Hepatocyte (in vitro differentiated cells): ENCODE results near the gene PLCL1. TPM values are rescaled to one million over a fixed set of nuclear protein-coding genes. Genes with fewer than 3 reads are reported as not detected.

Experiments
- DNase-seq: peaks from one replicate; pipeline ENCODE4 v3.0.0-alpha.2; 2016; ENCODE audit warnings: low spot score
- H2AFZ ChIP-seq: fragments of 200-600 bp; sonication (generic); 2 replicates; pipeline ENCODE4 v1.6.0; 2016; ENCODE audit warnings: antibody characterized with exemption, mild to moderate bottlenecking
- H3K27ac ChIP-seq: fragments of 200-600 bp; sonication (generic); 2 replicates; pipeline ENCODE4 v1.5.1; 2016; ENCODE audit warnings: mild to moderate bottlenecking
- H3K27me3 ChIP-seq: fragments of 200-600 bp; sonication (generic); 2 replicates; pipeline ENCODE4 v1.6.1; 2016
- H3K36me3 ChIP-seq: fragments of 200-600 bp; sonication (generic); replicated peaks from 2 replicates; pipeline ENCODE4 v1.5.1; 2016; ENCODE audit warnings: low read depth; ENCODE audit not compliant: insufficient read depth
- H3K4me1 ChIP-seq: fragments of 200-600 bp; sonication (generic); 2 replicates; pipeline ENCODE4 v1.5.1; 2016; ENCODE audit warnings: mild to moderate bottlenecking, moderate library complexity; ENCODE audit not compliant: insufficient read depth
- H3K4me2 ChIP-seq: fragments of 200-600 bp; sonication (generic); 2 replicates; pipeline ENCODE4 v1.6.0; 2016
- H3K4me3 ChIP-seq: fragments of 200-600 bp; sonication (generic); 2 replicates; pipeline ENCODE4 v1.5.1; 2016; ENCODE audit warnings: mild to moderate bottlenecking
- H3K79me2 ChIP-seq: fragments of 200-600 bp; sonication (generic); 2 replicates; pipeline ENCODE4 v1.6.0; 2017; ENCODE audit warnings: mild to moderate bottlenecking
- H3K9me2 ChIP-seq: fragments of 200-600 bp; sonication (generic); replicated peaks from 2 replicates; pipeline ENCODE4 v1.6.0; 2017; ENCODE audit warnings: mild to moderate bottlenecking; ENCODE audit not compliant: insufficient read depth
- H3K9me3 ChIP-seq: fragments of 200-600 bp; sonication (generic); 2 replicates; pipeline ENCODE4 v1.5.1; 2016; ENCODE audit warnings: low read depth, mild to moderate bottlenecking
- H4K20me1 ChIP-seq: fragments of 200-600 bp; sonication (generic); 2 replicates; pipeline ENCODE4 v1.6.0; 2016; ENCODE audit warnings: mild to moderate bottlenecking; ENCODE audit not compliant: insufficient read depth, poor library complexity, severe bottlenecking
- EZH2 ChIP-seq: fragments of 200-600 bp; sonication (generic); IDR thresholded peaks from 2 replicates; pipeline ENCODE4 v1.6.1; 2016; ENCODE audit warnings: antibody characterized with exemption, mild to moderate bottlenecking, borderline replicate concordance
- EZH2phosphoT487 ChIP-seq: fragments of 200-600 bp; sonication (generic); IDR thresholded peaks from one replicate; pipeline ENCODE4 v1.6.1; 2018; ENCODE audit warnings: antibody characterized with exemption, mild to moderate bottlenecking, low read depth, moderate library complexity; ENCODE audit not compliant: unreplicated experiment, severe bottlenecking
- WGBS: methylation state at CpG from one replicate; pipeline ENCODE4 v1.1.6; 2016; ENCODE audit warnings: low lambda C conversion rate; ENCODE audit errors: missing lambda C conversion rate; 5-methylcytosine and 5-hydroxymethylcytosine counted together
- polyA plus RNA-seq: library from polyadenylated mRNA; unstranded; fragments of >200 nt; fragmentation: Nextera tagmentation; extraction: Ambion mirVana; gene quantifications from 2 replicates; pipeline ENCODE4 v1.2.1, GENCODE V29; 2016
- total RNA-seq: library from RNA; depleted of rRNA; stranded (reverse); fragments of >200 nt; gene quantifications from 2 replicates; pipeline ENCODE4 v1.2.3, GENCODE V29; 2014
- TF ChIP-seq, protein P1 (sequence below): fragments of 200-600 bp; sonication (generic); IDR thresholded peaks from 2 replicates; pipeline ENCODE4 v1.5.1; 2016; ENCODE audit warnings: antibody characterized with exemption, mild to moderate bottlenecking; ENCODE audit not compliant: poor library complexity

PLCL1 gene
- total and polyA plus RNA-seq, 2 experiments from 2014 or later = 0.37 to 2.4 TPM

DNA sequence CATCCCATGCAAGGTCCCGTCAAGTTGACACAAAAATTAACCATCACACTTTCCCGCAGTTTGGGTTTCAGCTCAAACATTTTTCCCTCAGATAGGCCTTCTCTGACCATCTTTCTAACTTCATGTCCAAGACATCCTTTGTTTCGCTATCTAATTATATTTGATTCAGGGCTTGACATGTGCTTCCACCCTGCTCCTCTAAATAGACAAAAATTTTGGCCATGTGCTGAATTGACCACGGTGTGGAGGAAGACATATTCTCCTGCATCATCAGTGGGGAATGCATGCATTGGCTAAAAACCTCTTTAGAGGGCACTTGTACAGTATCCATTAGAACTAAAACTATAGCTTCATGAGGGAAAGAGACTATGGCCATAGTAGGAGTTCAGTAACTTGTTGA, 81.2 kb downstream of the PLCL1 start:
- Histone ChIP-seq H2AFZ (no peak overlapping the region), H3K79me2 (no peaks in the 10 kb centered on the region)

DNA sequence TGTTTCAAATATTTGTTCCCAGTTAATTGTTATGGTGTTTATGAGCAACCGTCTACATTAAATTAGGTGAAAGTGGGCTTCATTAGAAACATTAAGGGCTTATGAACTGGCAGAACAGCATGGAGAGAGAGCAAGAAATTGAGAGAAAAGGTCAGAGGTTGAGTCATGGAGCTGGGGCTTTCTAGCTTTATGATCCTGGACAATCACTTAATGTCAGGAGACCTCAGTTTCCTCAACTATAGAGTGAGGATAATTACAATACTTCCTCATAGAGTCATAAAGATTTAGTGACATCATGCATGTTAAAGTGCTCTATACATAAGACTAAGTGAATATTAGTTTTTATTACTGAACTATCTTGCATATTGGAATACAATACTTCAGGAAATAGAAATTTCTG, 83.9 kb downstream of the PLCL1 start:
- Histone ChIP-seq H3K9me3 (no peaks in the 10 kb centered on the region), H3K79me2 (no peaks in the 10 kb centered on the region), H3K27ac (no peak overlapping the region), H3K4me3 (no peak overlapping the region), H2AFZ (no peak overlapping the region), H3K9me2 (no peaks in the 10 kb centered on the region), H3K4me2 (no peak overlapping the region), H3K36me3 (no peaks in the 10 kb centered on the region), H4K20me1 (no peaks in the 10 kb centered on the region), H3K27me3 (no peaks in the 10 kb centered on the region), H3K4me1 (peaks cover 5% of the 10 kb centered on the region)
- 68% methylated on average over 1 of the region's 1 CpG for WGBS
- TF ChIP-seq EZH2 = no peak
- no peak for TF ChIP-seq EZH2phosphoT487
- TF ChIP-seq, protein P1, sequence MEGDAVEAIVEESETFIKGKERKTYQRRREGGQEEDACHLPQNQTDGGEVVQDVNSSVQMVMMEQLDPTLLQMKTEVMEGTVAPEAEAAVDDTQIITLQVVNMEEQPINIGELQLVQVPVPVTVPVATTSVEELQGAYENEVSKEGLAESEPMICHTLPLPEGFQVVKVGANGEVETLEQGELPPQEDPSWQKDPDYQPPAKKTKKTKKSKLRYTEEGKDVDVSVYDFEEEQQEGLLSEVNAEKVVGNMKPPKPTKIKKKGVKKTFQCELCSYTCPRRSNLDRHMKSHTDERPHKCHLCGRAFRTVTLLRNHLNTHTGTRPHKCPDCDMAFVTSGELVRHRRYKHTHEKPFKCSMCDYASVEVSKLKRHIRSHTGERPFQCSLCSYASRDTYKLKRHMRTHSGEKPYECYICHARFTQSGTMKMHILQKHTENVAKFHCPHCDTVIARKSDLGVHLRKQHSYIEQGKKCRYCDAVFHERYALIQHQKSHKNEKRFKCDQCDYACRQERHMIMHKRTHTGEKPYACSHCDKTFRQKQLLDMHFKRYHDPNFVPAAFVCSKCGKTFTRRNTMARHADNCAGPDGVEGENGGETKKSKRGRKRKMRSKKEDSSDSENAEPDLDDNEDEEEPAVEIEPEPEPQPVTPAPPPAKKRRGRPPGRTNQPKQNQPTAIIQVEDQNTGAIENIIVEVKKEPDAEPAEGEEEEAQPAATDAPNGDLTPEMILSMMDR = no peak
- no peak for DNase-seq

More for the DNA sequence above, 81.2 kb downstream of the PLCL1 start:
- TF ChIP-seq EZH2phosphoT487 (no peak), EZH2 (no peak)
- TF ChIP-seq, protein P1 = no peak
- Histone ChIP-seq H3K36me3 (no peaks in the 10 kb centered on the region), H3K27me3 (no peaks in the 10 kb centered on the region), H3K4me2 (no peak overlapping the region), H3K9me3 (no peaks in the 10 kb centered on the region), H3K4me1 (no peaks in the 10 kb centered on the region), H3K27ac (no peak overlapping the region), H4K20me1 (no peaks in the 10 kb centered on the region), H3K4me3 (no peak overlapping the region), H3K9me2 (no peaks in the 10 kb centered on the region)
- no peak for DNase-seq
- 97% methylated on average over 4 of the region's 4 CpGs for WGBS

DNA sequence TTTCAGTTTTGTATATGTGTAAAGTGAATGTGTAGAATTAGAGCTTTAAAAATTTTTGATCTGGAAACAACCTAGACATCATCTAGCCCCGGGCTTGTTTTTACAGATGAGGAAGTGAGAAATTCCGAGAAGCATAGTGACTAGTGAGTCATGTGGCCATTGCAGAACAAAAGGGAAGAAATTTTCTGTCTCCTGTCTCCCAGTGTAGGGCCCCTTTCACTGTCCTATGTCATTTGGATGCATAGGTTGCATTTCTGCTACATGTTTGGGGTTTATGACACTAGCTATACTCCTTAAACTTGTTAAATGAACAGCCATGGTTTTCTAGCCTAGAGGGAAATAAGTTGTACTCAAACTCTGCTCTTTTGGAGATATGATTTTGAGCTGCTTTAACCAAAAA, 84.6 kb downstream of the PLCL1 start:
- no peaks in the 10 kb centered on the region for H3K9me2 ChIP-seq
- H3K27ac ChIP-seq = no peak overlapping the region
- TF ChIP-seq EZH2phosphoT487 = no peak
- TF ChIP-seq, protein P1 = no peak
- TF ChIP-seq EZH2 = no peak

DNA sequence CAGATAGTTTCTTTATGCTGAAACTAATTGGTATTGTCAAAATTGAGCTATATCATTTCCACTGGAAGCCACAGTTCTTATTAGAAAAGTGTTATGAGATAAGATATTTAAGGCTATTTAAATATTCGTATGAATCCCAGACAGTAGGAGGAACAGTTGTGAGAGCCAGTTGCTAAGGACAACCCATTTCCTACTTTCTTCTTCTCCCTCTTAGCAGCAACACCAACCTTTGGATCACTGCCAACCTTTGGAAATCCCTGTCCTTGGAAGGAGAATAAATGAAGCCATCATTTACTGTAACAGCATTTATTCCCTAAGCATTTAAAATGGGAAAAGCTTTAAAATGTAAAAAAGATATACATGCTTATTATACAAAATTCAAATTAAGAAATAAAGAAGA, 85.8 kb downstream of the PLCL1 start:
- peaks cover 5% of the 10 kb centered on the region for H3K4me1 ChIP-seq
- 74% methylated on average over 1 of the region's 1 CpG for WGBS
- DNase-seq = no peak
- no peaks in the 10 kb centered on the region for H3K79me2 ChIP-seq
- H3K36me3 ChIP-seq = no peaks in the 10 kb centered on the region
- H3K4me2 ChIP-seq = no peak overlapping the region
- H2AFZ ChIP-seq = no peak overlapping the region
- no peak for TF ChIP-seq EZH2phosphoT487
- TF ChIP-seq EZH2 = no peak
- TF ChIP-seq, protein P1 = no peak
- H3K27me3 ChIP-seq = no peaks in the 10 kb centered on the region
- H3K27ac ChIP-seq = no peak overlapping the region
- H3K9me3 ChIP-seq = no peaks in the 10 kb centered on the region
- no peaks in the 10 kb centered on the region for H4K20me1 ChIP-seq
- H3K4me3 ChIP-seq = no peak overlapping the region
- H3K9me2 ChIP-seq = no peaks in the 10 kb centered on the region

More for the DNA sequence above, 84.6 kb downstream of the PLCL1 start:
- no peaks in the 10 kb centered on the region for H3K9me3 ChIP-seq
- WGBS = 45% methylated on average over 2 of the region's 2 CpGs
- H3K4me3 ChIP-seq = no peak overlapping the region
- no peaks in the 10 kb centered on the region for H4K20me1 ChIP-seq
- no peak for DNase-seq
- no peaks in the 10 kb centered on the region for H3K36me3 ChIP-seq
- H2AFZ ChIP-seq = no peak overlapping the region
- H3K4me2 ChIP-seq = no peak overlapping the region
- H3K79me2 ChIP-seq = no peaks in the 10 kb centered on the region
- H3K27me3 ChIP-seq = no peaks in the 10 kb centered on the region
- H3K4me1 ChIP-seq = peaks cover 5% of the 10 kb centered on the region
